ENCODE results near the gene ORMDL1.
"Not testable (repeated sequence)": the region's sequence is repeated elsewhere in the genome, so short reads cannot be mapped to it uniquely, and the experiment has no call there.

ORMDL1 gene

GRCh38 chr2:189770590-189771322, 13.4 kb downstream of the ORMDL1 start:
- no peak for DNase-seq (ENCODE audit: low read depth)

- no peak for DNase-seq (ENCODE audit: low read depth)
These were observed 20.1 kb downstream of the ORMDL1 start for GRCh38 chr2:189763908-189764661.

GRCh38 chr2:189762551-189763298, 21.4 kb downstream of the ORMDL1 start, which contains the start of gene OSGEPL1:
TSS of gene OSGEPL1 (minus strand) at chr2:189762792. CDS start at chr2:189761640, 1,152 bp downstream.
- peak; percentile 86 for DNase-seq (ENCODE audit: low read depth)

- no peak for DNase-seq (ENCODE audit: low read depth)
These were observed 21.9 kb downstream of the ORMDL1 start for GRCh38 chr2:189762229-189762550.

- DNase-seq (ENCODE audit: low read depth) = not testable (repeated sequence)
These were observed 24.0 kb downstream of the ORMDL1 start for GRCh38 chr2:189760154-189760553.

GRCh38 chr2:189756311-189756952, 27.7 kb downstream of the ORMDL1 start:
- DNase-seq (ENCODE audit: low read depth) = no peak

- peak; percentile 8 for DNase-seq (ENCODE audit: low read depth)
These were observed 33.0 kb downstream of the ORMDL1 start for GRCh38 chr2:189751080-189751658.

- no peak for DNase-seq (ENCODE audit: low read depth)
These were observed 54.7 kb downstream of the ORMDL1 start for GRCh38 chr2:189729430-189729829.

- no peak for DNase-seq (ENCODE audit: low read depth)
These were observed 57.3 kb downstream of the ORMDL1 start for GRCh38 chr2:189726849-189727248.

- DNase-seq (ENCODE audit: low read depth) = no peak
These were observed 57.9 kb downstream of the ORMDL1 start for GRCh38 chr2:189726271-189726670.

GRCh38 chr2:189723192-189723591, 60.9 kb downstream of the ORMDL1 start:
- DNase-seq (ENCODE audit: low read depth) = no peak
